IMR-90 (cell line): ENCODE measurements around the gene TOX3. TPM values are rescaled to one million over a fixed set of nuclear protein-coding genes. Genes with fewer than 3 reads are reported as not detected.

Experiments
- ATAC-seq: fragments of 200-7000 bp; cut with Tn5 transposase; 2 replicates; pipeline ENCODE4 v1.9.1; 2020; ENCODE audit warnings: low read depth, mild to moderate bottlenecking, moderate library complexity
- BruUV-seq: library from RNA; stranded (reverse); fragments of 400-500 nt; replicated peaks from 2 replicates; lab custom pipeline; 2021; lab: Mats Ljungman, UMichigan
- CTCF ChIA-PET: fragments of 300-600 bp; formaldehyde crosslinking; extraction: SDS; loops from one replicate; lab custom pipeline; 2021; ENCODE audit warnings: antibody characterized with exemption; lab: Yijun Ruan, JAX
- POLR2A ChIA-PET: fragments of 300-600 bp; sonication (Branson Sonifier 250); formaldehyde crosslinking; loops from one replicate; lab custom pipeline; 2022; ENCODE audit warnings: antibody characterized with exemption; ENCODE audit not compliant: unreplicated experiment; lab: Charles Lee
- DNase-seq: peaks from one replicate; pipeline ENCODE4 v3.0.0; 2013
- H2AFZ ChIP-seq: replicated peaks from 2 replicates; pipeline ENCODE3; 2013; ENCODE audit warnings: low read length, mild to moderate bottlenecking; ENCODE audit not compliant: poor library complexity
- H2AK5ac ChIP-seq: 2 replicates; pipeline ENCODE4 v1.6.1; 2013; ENCODE audit warnings: low read depth, low read length, inconsistent platforms
- H2AK9ac ChIP-seq: replicated peaks from 2 replicates; pipeline ENCODE3; 2013; ENCODE audit warnings: mild to moderate bottlenecking, low read depth, low read length, moderate library complexity; ENCODE audit not compliant: poor library complexity
- H2BK120ac ChIP-seq: 2 replicates; pipeline ENCODE4 v1.6.1; 2013; ENCODE audit warnings: low read depth, low read length, inconsistent platforms
- H2BK15ac ChIP-seq: 3 replicates; pipeline ENCODE4 v1.6.1; 2013; ENCODE audit warnings: low read depth, low read length, inconsistent platforms
- H2BK20ac ChIP-seq: 2 replicates; pipeline ENCODE4 v1.6.1; 2013; ENCODE audit warnings: low read depth, mild to moderate bottlenecking, inconsistent platforms, low read length, moderate library complexity
- H2BK5ac ChIP-seq: 2 replicates; pipeline ENCODE4 v1.6.1; 2013; ENCODE audit warnings: mild to moderate bottlenecking, low read depth, low read length, inconsistent platforms; ENCODE audit not compliant: poor library complexity, severe bottlenecking
- H3K14ac ChIP-seq: replicated peaks from 2 replicates; pipeline ENCODE4 v1.6.1; 2013; ENCODE audit warnings: low read depth, low read length, inconsistent platforms
- H3K18ac ChIP-seq: 2 replicates; pipeline ENCODE4 v1.6.1; 2013; ENCODE audit warnings: low read depth, low read length, control low read depth
- H3K23ac ChIP-seq: 2 replicates; pipeline ENCODE4 v1.6.1; 2013; ENCODE audit warnings: low read depth, low read length, inconsistent platforms
- H3K27ac ChIP-seq: 2 replicates; pipeline ENCODE4 v1.5.1; 2013; ENCODE audit warnings: mild to moderate bottlenecking, control low read depth, low read length; ENCODE audit not compliant: insufficient read depth
- H3K27me3 ChIP-seq: 2 replicates; pipeline ENCODE4 v1.6.1; 2013; ENCODE audit warnings: low read length; ENCODE audit not compliant: control insufficient read depth, insufficient read depth
- H3K36me3 ChIP-seq: 2 replicates; pipeline ENCODE4 v1.6.1; 2013; ENCODE audit warnings: low read length, mixed read lengths; ENCODE audit not compliant: control insufficient read depth, insufficient read depth
- H3K4ac ChIP-seq: 2 replicates; pipeline ENCODE4 v1.6.1; 2013; ENCODE audit warnings: low read depth, low read length, inconsistent platforms
- H3K4me1 ChIP-seq: 2 replicates; pipeline ENCODE4 v1.6.1; 2013; ENCODE audit warnings: low read length, mixed read lengths; ENCODE audit not compliant: control insufficient read depth, insufficient read depth
- H3K4me2 ChIP-seq: 2 replicates; pipeline ENCODE4 v1.6.1; 2013; ENCODE audit warnings: low read depth, mild to moderate bottlenecking, control low read depth, low read length, moderate library complexity
- H3K4me3 ChIP-seq: 2 replicates; pipeline ENCODE4 v1.5.1; 2013; ENCODE audit warnings: low read depth, mild to moderate bottlenecking, control low read depth, low read length, moderate library complexity; ENCODE audit not compliant: insufficient read depth
- H3K56ac ChIP-seq: 2 replicates; pipeline ENCODE4 v1.6.1; 2013; ENCODE audit warnings: low read length, inconsistent platforms; ENCODE audit not compliant: insufficient read depth; ENCODE audit errors: extremely low read depth
- H3K79me1 ChIP-seq, 2 experiments: 2 replicates each; pipeline ENCODE4 v1.6.1; 2013; ENCODE audit warnings: low read length in 2 of 2, inconsistent platforms in 1 of 2, low read depth in 1 of 2
- H3K9ac ChIP-seq: 2 replicates; pipeline ENCODE4 v1.6.1; 2013; ENCODE audit warnings: low read depth, low read length, control low read depth
- H3K9me1 ChIP-seq: 2 replicates; pipeline ENCODE4 v1.6.1; 2013; ENCODE audit warnings: low read length, inconsistent platforms; ENCODE audit not compliant: insufficient read depth
- H3K9me3 ChIP-seq: 2 replicates; pipeline ENCODE4 v1.6.1; 2013; ENCODE audit warnings: low read length; ENCODE audit not compliant: control insufficient read depth, insufficient read depth
- H4K20me1 ChIP-seq: 2 replicates; pipeline ENCODE4 v1.6.1; 2013; ENCODE audit warnings: low read length, inconsistent platforms; ENCODE audit not compliant: insufficient read depth
- H4K5ac ChIP-seq: 2 replicates; pipeline ENCODE4 v1.6.1; 2013; ENCODE audit warnings: mild to moderate bottlenecking, low read depth, low read length, control low read depth
- H4K8ac ChIP-seq, 2 experiments: 2 replicates each; pipeline ENCODE4 v1.6.1; 2013; ENCODE audit warnings: low read depth in 2 of 2, low read length in 2 of 2, control low read depth in 1 of 2, inconsistent platforms in 1 of 2
- H4K91ac ChIP-seq: 2 replicates; pipeline ENCODE4 v1.6.1; 2013; ENCODE audit warnings: low read depth, low read length, inconsistent platforms; ENCODE audit not compliant: insufficient read depth
- BHLHE40 ChIP-seq: fragments of 150-350 bp; IDR thresholded peaks from 2 replicates; pipeline ENCODE4 v1.6.1; 2016; ENCODE audit warnings: mild to moderate bottlenecking, low read depth, low read length
- CEBPB ChIP-seq: IDR thresholded peaks from 2 replicates; pipeline ENCODE4 v1.6.1; 2012; ENCODE audit warnings: low read depth, low read length, improper control_type of control experiment
- CHD1 ChIP-seq: IDR thresholded peaks from 2 replicates; pipeline ENCODE4 v1.6.1; 2012; ENCODE audit warnings: low read depth, low read length, improper control_type of control experiment
- FOS ChIP-seq: fragments of 150-350 bp; IDR thresholded peaks from 2 replicates; pipeline ENCODE4 v1.6.1; 2016; ENCODE audit warnings: low read depth, low read length
- MAFK ChIP-seq: IDR thresholded peaks from 2 replicates; pipeline ENCODE4 v1.6.1; 2012; ENCODE audit warnings: low read depth, low read length, improper control_type of control experiment
- MAZ ChIP-seq: IDR thresholded peaks from 2 replicates; pipeline ENCODE4 v1.6.1; 2012; ENCODE audit warnings: low read depth, mild to moderate bottlenecking, low read length, improper control_type of control experiment, moderate library complexity, borderline replicate concordance
- MXI1 ChIP-seq: IDR thresholded peaks from 2 replicates; pipeline ENCODE4 v1.6.1; 2012; ENCODE audit warnings: low read depth, mild to moderate bottlenecking, low read length, moderate library complexity, borderline replicate concordance
- POLR2A ChIP-seq: IDR thresholded peaks from 2 replicates; pipeline ENCODE4 v1.6.1; 2012; ENCODE audit warnings: mild to moderate bottlenecking, low read depth, low read length
- RAD21 ChIP-seq: IDR thresholded peaks from 2 replicates; pipeline ENCODE4 v1.6.1; 2012; ENCODE audit warnings: low read length, improper control_type of control experiment
- RCOR1 ChIP-seq: IDR thresholded peaks from 2 replicates; pipeline ENCODE4 v1.6.1; 2012; ENCODE audit warnings: mild to moderate bottlenecking, low read length, improper control_type of control experiment; ENCODE audit not compliant: insufficient replicate concordance
- RFX5 ChIP-seq: IDR thresholded peaks from 2 replicates; pipeline ENCODE4 v1.8.0; 2012; ENCODE audit warnings: low read depth, mild to moderate bottlenecking, low read length, moderate library complexity
- SMC3 ChIP-seq: fragments of 150-350 bp; IDR thresholded peaks from 2 replicates; pipeline ENCODE4 v1.6.1; 2016; ENCODE audit warnings: low read depth, mild to moderate bottlenecking, antibody characterized with exemption, low read length, moderate library complexity
- WGBS, 2 experiments: methylation state at CpG; one replicate each; pipeline versions ENCODE4 v1.1.5 to v1.1.7; 2013; ENCODE audit warnings: missing lambda C conversion rate in 2 of 2; ENCODE audit not compliant: insufficient read length in 1 of 2; ENCODE audit errors: extremely low coverage in 2 of 2; 5-methylcytosine and 5-hydroxymethylcytosine counted together
- dilution Hi-C: fragments of 300-500 bp; cut with HindIII; formaldehyde crosslinking; loops from one replicate; pipeline ENCODE4 v1.14.3; 2018; ENCODE audit warnings: low sequenced_read_pairs; ENCODE audit not compliant: unreplicated experiment
- in situ Hi-C: fragments of 300-500 bp; cut with MboI; formaldehyde crosslinking; loops from 3 replicates; pipeline ENCODE4 v1.14.3; 2019; ENCODE audit warnings: low sequenced_read_pairs, inconsistent platforms, mixed read lengths
- intact Hi-C: fragments of 100-400 bp; cut with micrococcal nuclease; formaldehyde crosslinking; loops from 2 replicates; pipeline ENCODE4 v1.10.0; 2022
- polyA plus RNA-seq, 3 experiments: library from polyadenylated mRNA; depleted of rRNA; stranded (reverse); fragments of >200 nt; gene quantifications; 2 replicates each; pipeline ENCODE4 v1.2.3, GENCODE V29; 2012; ENCODE audit warnings: low replicate concordance in 1 of 3
- total RNA-seq: library from RNA; depleted of rRNA; stranded (reverse); fragments of >200 nt; gene quantifications from 2 replicates; pipeline ENCODE4 v1.2.3, GENCODE V29; 2012
- TF ChIP-seq, protein P1 (sequence below): fragments of 150-350 bp; IDR thresholded peaks from 2 replicates; pipeline ENCODE4 v1.6.1; 2017; ENCODE audit warnings: mild to moderate bottlenecking, antibody characterized with exemption, low read length, low read depth
- TF ChIP-seq, protein P2 (sequence below): conservative IDR thresholded peaks from 2 replicates; pipeline ENCODE4 v1.5.1; 2012; ENCODE audit warnings: mild to moderate bottlenecking, low read depth, low read length, improper control_type of control experiment
- TF ChIP-seq, protein P3 (sequence below): fragments of 150-350 bp; IDR thresholded peaks from 2 replicates; pipeline ENCODE4 v1.6.1; 2016; ENCODE audit warnings: low read depth, mild to moderate bottlenecking, low read length, moderate library complexity, borderline replicate concordance

TOX3 gene
- total and polyA plus RNA-seq, 2 of the 4 experiments (the other 2 are of a cell fraction) = not detected

DNA sequence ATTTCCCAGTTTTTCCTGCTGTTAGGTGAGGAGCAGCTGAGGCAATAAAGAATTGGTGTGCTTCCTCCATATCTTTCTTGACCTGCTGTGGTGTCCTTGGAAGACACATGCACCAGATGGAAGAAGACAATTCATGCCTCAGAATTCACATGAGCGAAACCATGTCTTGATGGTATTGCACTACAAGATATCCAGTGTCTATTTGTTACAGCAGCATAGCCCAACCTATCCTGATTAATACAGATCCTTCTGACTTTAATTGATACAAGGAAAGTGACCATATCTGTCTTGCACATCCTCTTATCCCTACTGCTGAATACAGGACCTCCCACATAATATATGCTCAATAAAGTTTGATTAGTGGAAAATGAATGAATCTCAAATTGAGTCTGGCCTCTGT, 9.1 kb upstream of the TOX3 start:
- no peak overlapping the region for H2BK120ac ChIP-seq
- no peaks in the 10 kb centered on the region for H3K36me3 ChIP-seq
- H2BK20ac ChIP-seq = no peak overlapping the region
- no peak overlapping the region for H4K5ac ChIP-seq
- no peak overlapping the region for H3K4ac ChIP-seq
- no peaks in the 10 kb centered on the region for H3K27me3 ChIP-seq
- H3K14ac ChIP-seq = no peak overlapping the region
- DNase-seq (no peak), ATAC-seq (no peak)
- no peak overlapping the region for H4K91ac ChIP-seq
- no peak overlapping the region for H2AK9ac ChIP-seq
- H3K4me3 ChIP-seq = no peak overlapping the region
- H4K20me1 ChIP-seq = no peaks in the 10 kb centered on the region
- in situ Hi-C loops (no loop called here), dilution Hi-C loops (no loop called here), intact Hi-C loops (no loop called here)
- CTCF ChIA-PET = no interaction called here
- no peak overlapping the region for H3K56ac ChIP-seq
- no peak overlapping the region for H2BK15ac ChIP-seq
- H3K9me1 ChIP-seq = no peaks in the 10 kb centered on the region
- H3K4me1 ChIP-seq = no peaks in the 10 kb centered on the region
- H3K23ac ChIP-seq = no peak overlapping the region
- no peak overlapping the region for H2AK5ac ChIP-seq
- no peak overlapping the region for H2BK5ac ChIP-seq
- no CpG with 5 or more reads among the region's 1 CpG for WGBS, 2 experiments
- H3K27ac ChIP-seq = no peak overlapping the region
- H3K9ac ChIP-seq = no peak overlapping the region
- H3K9me3 ChIP-seq = no peaks in the 10 kb centered on the region
- TF ChIP-seq, protein P1, sequence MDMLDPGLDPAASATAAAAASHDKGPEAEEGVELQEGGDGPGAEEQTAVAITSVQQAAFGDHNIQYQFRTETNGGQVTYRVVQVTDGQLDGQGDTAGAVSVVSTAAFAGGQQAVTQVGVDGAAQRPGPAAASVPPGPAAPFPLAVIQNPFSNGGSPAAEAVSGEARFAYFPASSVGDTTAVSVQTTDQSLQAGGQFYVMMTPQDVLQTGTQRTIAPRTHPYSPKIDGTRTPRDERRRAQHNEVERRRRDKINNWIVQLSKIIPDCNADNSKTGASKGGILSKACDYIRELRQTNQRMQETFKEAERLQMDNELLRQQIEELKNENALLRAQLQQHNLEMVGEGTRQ = no peak
- TF ChIP-seq BHLHE40 (no peak), MAFK (no peak), SMC3 (no peak), CEBPB (no peak), FOS (no peak), RAD21 (no peak), RCOR1 (no peak), MXI1 (no peak), POLR2A (no peak), MAZ (no peak), RFX5 (no peak), CHD1 (no peak)
- TF ChIP-seq, protein P2, sequence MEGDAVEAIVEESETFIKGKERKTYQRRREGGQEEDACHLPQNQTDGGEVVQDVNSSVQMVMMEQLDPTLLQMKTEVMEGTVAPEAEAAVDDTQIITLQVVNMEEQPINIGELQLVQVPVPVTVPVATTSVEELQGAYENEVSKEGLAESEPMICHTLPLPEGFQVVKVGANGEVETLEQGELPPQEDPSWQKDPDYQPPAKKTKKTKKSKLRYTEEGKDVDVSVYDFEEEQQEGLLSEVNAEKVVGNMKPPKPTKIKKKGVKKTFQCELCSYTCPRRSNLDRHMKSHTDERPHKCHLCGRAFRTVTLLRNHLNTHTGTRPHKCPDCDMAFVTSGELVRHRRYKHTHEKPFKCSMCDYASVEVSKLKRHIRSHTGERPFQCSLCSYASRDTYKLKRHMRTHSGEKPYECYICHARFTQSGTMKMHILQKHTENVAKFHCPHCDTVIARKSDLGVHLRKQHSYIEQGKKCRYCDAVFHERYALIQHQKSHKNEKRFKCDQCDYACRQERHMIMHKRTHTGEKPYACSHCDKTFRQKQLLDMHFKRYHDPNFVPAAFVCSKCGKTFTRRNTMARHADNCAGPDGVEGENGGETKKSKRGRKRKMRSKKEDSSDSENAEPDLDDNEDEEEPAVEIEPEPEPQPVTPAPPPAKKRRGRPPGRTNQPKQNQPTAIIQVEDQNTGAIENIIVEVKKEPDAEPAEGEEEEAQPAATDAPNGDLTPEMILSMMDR = no peak
- TF ChIP-seq, protein P3, sequence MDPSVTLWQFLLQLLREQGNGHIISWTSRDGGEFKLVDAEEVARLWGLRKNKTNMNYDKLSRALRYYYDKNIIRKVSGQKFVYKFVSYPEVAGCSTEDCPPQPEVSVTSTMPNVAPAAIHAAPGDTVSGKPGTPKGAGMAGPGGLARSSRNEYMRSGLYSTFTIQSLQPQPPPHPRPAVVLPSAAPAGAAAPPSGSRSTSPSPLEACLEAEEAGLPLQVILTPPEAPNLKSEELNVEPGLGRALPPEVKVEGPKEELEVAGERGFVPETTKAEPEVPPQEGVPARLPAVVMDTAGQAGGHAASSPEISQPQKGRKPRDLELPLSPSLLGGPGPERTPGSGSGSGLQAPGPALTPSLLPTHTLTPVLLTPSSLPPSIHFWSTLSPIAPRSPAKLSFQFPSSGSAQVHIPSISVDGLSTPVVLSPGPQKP = no peak
- no peak overlapping the region for H2AFZ ChIP-seq
- BruUV-seq = no TSS peak
- H3K18ac ChIP-seq = no peak overlapping the region
- H3K79me1 ChIP-seq = no peaks in the 10 kb centered on the region
- no peak overlapping the region for H4K8ac ChIP-seq
- POLR2A ChIA-PET = no interaction called here
- no peak overlapping the region for H3K4me2 ChIP-seq
